HEK293 (cell line): Measurements from ENCODE around the gene KCNIP2.

Source experiments
- CTCF ChIA-PET: fragments of 350-600 bp; formaldehyde crosslinking; extraction: SDS; loops from one replicate; lab custom pipeline; 2021; ENCODE audit warnings: antibody characterized with exemption; lab: Yijun Ruan, JAX
- POLR2A ChIA-PET: fragments of 300-600 bp; formaldehyde crosslinking; extraction: SDS; loops from one replicate; lab custom pipeline; 2020; ENCODE audit warnings: antibody characterized with exemption, inconsistent platforms; lab: Yijun Ruan, JAX
- H3K27ac ChIP-seq: fragments of 200-500 bp; sonication (Bioruptor generic); 2 replicates; pipeline ENCODE4 v1.5.1; 2014; ENCODE audit warnings: low read depth, low read length, control low read depth, inconsistent platforms; ENCODE audit errors: extremely low read depth
- H3K36me3 ChIP-seq, 2 experiments: fragments of 200-500 bp in 1 of 2; sonication (Bioruptor generic) in 1 of 2; 1 replicate in 1 of 2; 2 replicates in 1 of 2; pipeline ENCODE4 v1.5.1; 2014 to 2017; ENCODE audit warnings: inconsistent platforms in 2 of 2, low read length in 2 of 2; ENCODE audit not compliant: control insufficient read depth in 2 of 2, insufficient read depth in 1 of 2
- H3K4me1 ChIP-seq: fragments of 200-500 bp; sonication (Bioruptor generic); 2 replicates; pipeline ENCODE4 v1.5.1; 2014; ENCODE audit warnings: mild to moderate bottlenecking, low read length, inconsistent platforms; ENCODE audit not compliant: control insufficient read depth, insufficient read depth
- H3K4me3 ChIP-seq: 2 replicates; pipeline ENCODE4 v1.5.1; 2011; ENCODE audit warnings: low read depth, mild to moderate bottlenecking, control low read depth, low read length, moderate library complexity
- H3K9me3 ChIP-seq: fragments of 200-500 bp; sonication (Bioruptor generic); 2 replicates; pipeline ENCODE4 v1.5.1; 2014; ENCODE audit warnings: low read depth, low read length, inconsistent platforms; ENCODE audit not compliant: control insufficient read depth, insufficient read depth
- HIC1 ChIP-seq: fragments of 450-650 bp; formaldehyde crosslinking; IDR thresholded peaks from 2 replicates; pipeline ENCODE4 v1.5.1; 2016; ENCODE audit warnings: missing biosample characterization, missing genetic modification characterization
- KLF10 ChIP-seq: fragments of 450-650 bp; IDR thresholded peaks from 2 replicates; pipeline ENCODE4 v1.5.1; 2018; ENCODE audit warnings: missing biosample characterization, mild to moderate bottlenecking, missing genetic modification characterization
- KLF7 ChIP-seq: fragments of 450-650 bp; formaldehyde crosslinking; IDR thresholded peaks from 2 replicates; pipeline ENCODE4 v1.5.1; 2016; ENCODE audit warnings: missing biosample characterization, missing genetic modification characterization, borderline replicate concordance
- SETDB1 ChIP-seq: IDR thresholded peaks from one replicate; pipeline ENCODE4 v1.6.1; 2017; ENCODE audit warnings: mild to moderate bottlenecking, low read length, moderate library complexity, mixed read lengths; ENCODE audit not compliant: insufficient read length
- SP2 ChIP-seq: fragments of 450-650 bp; formaldehyde crosslinking; IDR thresholded peaks from 2 replicates; pipeline ENCODE4 v1.5.1; 2016; ENCODE audit warnings: missing biosample characterization, missing genetic modification characterization
- TCF7L2 ChIP-seq: IDR thresholded peaks from 2 replicates; pipeline ENCODE4 v1.6.1; 2011; ENCODE audit warnings: low read depth, mild to moderate bottlenecking, inconsistent platforms, low read length, moderate library complexity, borderline replicate concordance
- WT1 ChIP-seq: fragments of 450-650 bp; formaldehyde crosslinking; IDR thresholded peaks from 2 replicates; pipeline ENCODE4 v1.5.1; 2016; ENCODE audit warnings: missing biosample characterization, missing genetic modification characterization
- ZBTB1 ChIP-seq: fragments of 450-650 bp; formaldehyde crosslinking; IDR thresholded peaks from 2 replicates; pipeline ENCODE4 v1.5.1; 2016; ENCODE audit warnings: missing biosample characterization, missing genetic modification characterization
- ZBTB49 ChIP-seq: fragments of 450-650 bp; formaldehyde crosslinking; IDR thresholded peaks from 2 replicates; pipeline ENCODE4 v1.5.1; 2016; ENCODE audit warnings: missing biosample characterization, missing genetic modification characterization, low read depth
- ZEB2 ChIP-seq: fragments of 450-650 bp; formaldehyde crosslinking; IDR thresholded peaks from 2 replicates; pipeline ENCODE4 v1.5.1; 2016; ENCODE audit warnings: missing biosample characterization, missing genetic modification characterization
- ZFHX2 ChIP-seq: fragments of 450-650 bp; formaldehyde crosslinking; conservative IDR thresholded peaks from 2 replicates; pipeline ENCODE4 v1.5.1; 2016; ENCODE audit warnings: missing biosample characterization, missing genetic modification characterization
- ZFP3 ChIP-seq: fragments of 450-650 bp; formaldehyde crosslinking; IDR thresholded peaks from 2 replicates; pipeline ENCODE4 v1.5.1; 2016; ENCODE audit warnings: low read depth, missing biosample characterization, missing genetic modification characterization
- ZNF132 ChIP-seq: fragments of 450-650 bp; formaldehyde crosslinking; IDR thresholded peaks from 2 replicates; pipeline ENCODE4 v1.5.1; 2017; ENCODE audit warnings: missing biosample characterization, missing genetic modification characterization, borderline replicate concordance
- ZNF155 ChIP-seq: fragments of 450-650 bp; formaldehyde crosslinking; IDR thresholded peaks from 2 replicates; pipeline ENCODE4 v1.5.1; 2016; ENCODE audit warnings: missing biosample characterization, missing genetic modification characterization
- ZNF184 ChIP-seq: fragments of 450-650 bp; IDR thresholded peaks from 2 replicates; pipeline ENCODE4 v1.5.1; 2018; ENCODE audit warnings: missing biosample characterization, mild to moderate bottlenecking, missing genetic modification characterization
- ZNF23 ChIP-seq: fragments of 450-650 bp; formaldehyde crosslinking; IDR thresholded peaks from 2 replicates; pipeline ENCODE4 v1.5.1; 2016; ENCODE audit warnings: missing biosample characterization, missing genetic modification characterization, borderline replicate concordance
- ZNF239 ChIP-seq: fragments of 450-650 bp; formaldehyde crosslinking; IDR thresholded peaks from 2 replicates; pipeline ENCODE4 v1.5.1; 2016; ENCODE audit warnings: missing biosample characterization, missing genetic modification characterization
- ZNF423 ChIP-seq: fragments of 450-650 bp; formaldehyde crosslinking; IDR thresholded peaks from 2 replicates; pipeline ENCODE4 v1.5.1; 2016; ENCODE audit warnings: missing biosample characterization, missing genetic modification characterization
- ZNF433 ChIP-seq: fragments of 450-650 bp; formaldehyde crosslinking; IDR thresholded peaks from 2 replicates; pipeline ENCODE4 v1.5.1; 2016; ENCODE audit warnings: missing biosample characterization, missing genetic modification characterization, low read depth
- ZNF473 ChIP-seq: fragments of 450-650 bp; formaldehyde crosslinking; IDR thresholded peaks from 2 replicates; pipeline ENCODE4 v1.5.1; 2017; ENCODE audit warnings: missing biosample characterization, missing genetic modification characterization
- ZNF660 ChIP-seq: fragments of 450-650 bp; IDR thresholded peaks from 2 replicates; pipeline ENCODE4 v1.5.1; 2018; ENCODE audit warnings: missing biosample characterization, mild to moderate bottlenecking, missing genetic modification characterization
- ZNF707 ChIP-seq: fragments of 450-650 bp; formaldehyde crosslinking; IDR thresholded peaks from 2 replicates; pipeline ENCODE4 v1.5.1; 2016; ENCODE audit warnings: missing biosample characterization, missing genetic modification characterization
- ZNF792 ChIP-seq: fragments of 450-650 bp; formaldehyde crosslinking; IDR thresholded peaks from 2 replicates; pipeline ENCODE4 v1.5.1; 2016; ENCODE audit warnings: missing biosample characterization, missing genetic modification characterization
- ZSCAN16 ChIP-seq: fragments of 450-650 bp; formaldehyde crosslinking; IDR thresholded peaks from 2 replicates; pipeline ENCODE4 v1.5.1; 2016; ENCODE audit warnings: missing biosample characterization, missing genetic modification characterization

Gene KCNIP2

GRCh38 chr10:101838416-101838970 is 5.1 kb downstream of the KCNIP2 start:
- Histone ChIP-seq H3K4me3 (no peak overlapping the region), H3K27ac (no peak overlapping the region), H3K9me3 (no peaks in the 10 kb centered on the region), H3K4me1 (peaks cover 6% of the 10 kb centered on the region), H3K36me3 (no peaks in the 10 kb centered on the region)
- POLR2A ChIA-PET, result interaction anchor here (0.5 to 2.7 kb wide), 2 partner anchors 20 to 82 kb away, joined by 3 to 8 read pairs; partner anchors contain the start of gene OGA
- TF ChIP-seq SETDB1 (no peak), KLF7 (no peak), ZNF707 (tag by site-specific recombination) (no peak), ZEB2 (no peak), ZBTB1 (tag by site-specific recombination) (no peak), ZNF239 (tag by site-specific recombination) (no peak), ZNF433 (no peak), ZNF423 (no peak), SP2 (tag by site-specific recombination) (no peak), ZSCAN16 (tag by site-specific recombination) (no peak), ZBTB49 (tag by site-specific recombination) (no peak)
- CTCF ChIA-PET, result interaction anchor here (2.3 to 8.4 kb wide), 3 partner anchors 51 to 234 kb away, joined by 13 to 178 read pairs (median 59); no protein-coding TSS in a partner anchor

GRCh38 chr10:101837748-101838147 is 5.9 kb downstream of the KCNIP2 start:
- Histone ChIP-seq H3K4me1 (peaks cover 6% of the 10 kb centered on the region), H3K36me3 (no peaks in the 10 kb centered on the region), H3K4me3 (no peak overlapping the region), H3K27ac (no peak overlapping the region), H3K9me3 (no peaks in the 10 kb centered on the region)
- no peak for TF ChIP-seq ZNF155 (tag by site-specific recombination)
- no peak for TF ChIP-seq ZNF792
- no peak for TF ChIP-seq TCF7L2
- TF ChIP-seq WT1 (tag by site-specific recombination), result no peak
- TF ChIP-seq HIC1 (tag by site-specific recombination), result no peak
- no peak for TF ChIP-seq ZNF423
- no peak for TF ChIP-seq ZNF184 (tag by site-specific recombination)
- no peak for TF ChIP-seq KLF10 (tag by site-specific recombination)
- no peak for TF ChIP-seq ZFP3
- no peak for TF ChIP-seq ZNF660 (tag by site-specific recombination)
- no peak for TF ChIP-seq ZNF132 (tag by site-specific recombination)
- no peak for TF ChIP-seq ZFHX2
- no peak for TF ChIP-seq ZNF23 (tag by site-specific recombination)
- TF ChIP-seq ZNF473 (tag by site-specific recombination), result no peak
- POLR2A ChIA-PET, result interaction anchor here (2.7 kb wide), 1 partner anchor 20 kb away, joined by 8 read pairs; the partner anchor contains the start of gene OGA
- CTCF ChIA-PET, result interaction anchor here (0.6 to 8.4 kb wide), 5 partner anchors 19 to 545 kb away, joined by 3 to 178 read pairs (median 5); partner anchors contain the start of gene OGA
